CD8-positive, alpha-beta memory T cell (primary cell): ENCODE measurements around the gene CIB4. TPM values are rescaled to one million over a fixed set of nuclear protein-coding genes. Genes with fewer than 3 reads are reported as not detected.

Experiments
- CTCF ChIA-PET: fragments of 350-600 bp; sonication (Branson Sonifier 250); formaldehyde crosslinking; loops from one replicate; lab custom pipeline; 2021; ENCODE audit warnings: antibody characterized with exemption; lab: Charles Lee
- POLR2A ChIA-PET: fragments of 350-600 bp; sonication (Branson Sonifier 250); formaldehyde crosslinking; loops from one replicate; lab custom pipeline; 2021; ENCODE audit warnings: antibody characterized with exemption; lab: Charles Lee
- DNase-seq, 5 donors: peaks; one replicate each; pipeline versions ENCODE4 v3.0.0 to v3.0.0-alpha.2; 2020 to 2022; ENCODE audit warnings: mixed read lengths in 1 of 5
- H3K27ac ChIP-seq: one replicate; pipeline ENCODE4 v1.7.0; 2013; ENCODE audit warnings: low read depth, mild to moderate bottlenecking, low read length, moderate library complexity
- H3K27me3 ChIP-seq: 2 replicates; pipeline ENCODE4 v1.7.0; 2013; ENCODE audit warnings: low read length, mild to moderate bottlenecking; ENCODE audit not compliant: insufficient read depth, poor library complexity, severe bottlenecking
- H3K36me3 ChIP-seq: 2 replicates; pipeline ENCODE4 v1.7.0; 2013; ENCODE audit warnings: mild to moderate bottlenecking, low read length, moderate library complexity; ENCODE audit not compliant: insufficient read depth
- H3K4me1 ChIP-seq: 2 replicates; pipeline ENCODE4 v1.7.0; 2013; ENCODE audit warnings: mild to moderate bottlenecking, low read length, moderate library complexity; ENCODE audit not compliant: insufficient read depth
- H3K4me3 ChIP-seq: 2 replicates; pipeline ENCODE4 v1.7.0; 2013; ENCODE audit warnings: mild to moderate bottlenecking, low read length
- H3K9me3 ChIP-seq: 2 replicates; pipeline ENCODE4 v1.7.0; 2013; ENCODE audit warnings: mild to moderate bottlenecking, low read length
- H3K27ac Mint-ChIP-seq, 8 donors: one replicate each; pipeline ENCODE4 v1.8.0; 2020 to 2021; ENCODE audit warnings: mixed read lengths in 8 of 8, mild to moderate bottlenecking in 6 of 8, inconsistent platforms in 3 of 8, moderate library complexity in 3 of 8
- H3K27me3 Mint-ChIP-seq, 2 donors: one replicate each; pipeline ENCODE4 v1.8.0; 2020 to 2021; ENCODE audit warnings: mixed read lengths in 2 of 2, mild to moderate bottlenecking in 1 of 2, moderate library complexity in 1 of 2
- H3K36me3 Mint-ChIP-seq, 3 donors: one replicate each; pipeline ENCODE4 v1.8.0; 2020 to 2021; ENCODE audit warnings: mixed read lengths in 3 of 3, inconsistent platforms in 1 of 3, mild to moderate bottlenecking in 1 of 3
- H3K4me1 Mint-ChIP-seq, 3 donors: one replicate each; pipeline ENCODE4 v1.8.0; 2020 to 2021; ENCODE audit warnings: mixed read lengths in 3 of 3, inconsistent platforms in 1 of 3, mild to moderate bottlenecking in 1 of 3
- H3K4me3 Mint-ChIP-seq, 7 donors: one replicate each; pipeline ENCODE4 v1.8.0; 2020 to 2021; ENCODE audit warnings: mixed read lengths in 7 of 7, mild to moderate bottlenecking in 6 of 7, moderate library complexity in 4 of 7, inconsistent platforms in 2 of 7
- H3K9me3 Mint-ChIP-seq, 5 donors: one replicate each; pipeline ENCODE4 v1.8.0; 2020 to 2022; ENCODE audit warnings: mixed read lengths in 5 of 5, mild to moderate bottlenecking in 3 of 5, moderate library complexity in 2 of 5, inconsistent platforms in 1 of 5
- polyA plus RNA-seq: library from polyadenylated mRNA; unstranded; fragments of 300-500 nt; fragmentation: Illumina TruSeq; gene quantifications from one replicate; pipeline ENCODE4 v1.2.3, GENCODE V29; 2021
- total RNA-seq, 2 experiments: library from RNA; stranded (reverse); gene quantifications; one replicate each; pipeline ENCODE4 v1.2.3, GENCODE V29; 2021

The CIB4 gene
- total and polyA plus RNA-seq, 3 experiments from 2014 or later: not detected

- Mint-ChIP-seq H3K4me1 (no peaks in the 10 kb centered on the region), H3K4me3 (no peak overlapping the region), H3K27ac (no peak overlapping the region), H3K27me3 (peaks cover 5 to 18% of the 10 kb centered on the region in 2 donors), H3K36me3 (no peaks in the 10 kb centered on the region), H3K9me3 (no peaks in the 10 kb centered on the region)
- Histone ChIP-seq H3K4me1 (no peaks in the 10 kb centered on the region), H3K27me3 (no peaks in the 10 kb centered on the region), H3K4me3 (no peak overlapping the region), H3K27ac (no peak overlapping the region), H3K36me3 (no peaks in the 10 kb centered on the region), H3K9me3 (no peaks in the 10 kb centered on the region)
- ChIA-PET POLR2A (no interaction called here), CTCF (no interaction called here)
- no peak for DNase-seq
These were observed 103.2 kb downstream of the CIB4 start for GRCh38 chr2:26537826-26538475.

- no peaks in the 10 kb centered on the region for H3K36me3 Mint-ChIP-seq
- no peak overlapping the region for H3K27ac Mint-ChIP-seq
- no peak overlapping the region for H3K27ac ChIP-seq
- CTCF ChIA-PET: no interaction called here
- H3K36me3 ChIP-seq: no peaks in the 10 kb centered on the region
- no peaks in the 10 kb centered on the region for H3K9me3 ChIP-seq
- peaks cover 5 to 18% of the 10 kb centered on the region in 2 donors for H3K27me3 Mint-ChIP-seq
- H3K4me3 ChIP-seq: no peak overlapping the region
- no peaks in the 10 kb centered on the region for H3K9me3 Mint-ChIP-seq
- POLR2A ChIA-PET: no interaction called here
- H3K4me1 Mint-ChIP-seq: no peaks in the 10 kb centered on the region
- DNase-seq: no peak
- H3K27me3 ChIP-seq: no peaks in the 10 kb centered on the region
- no peaks in the 10 kb centered on the region for H3K4me1 ChIP-seq
- no peak overlapping the region for H3K4me3 Mint-ChIP-seq
These were observed 103.9 kb downstream of the CIB4 start for GRCh38 chr2:26537069-26537825.

DNA sequence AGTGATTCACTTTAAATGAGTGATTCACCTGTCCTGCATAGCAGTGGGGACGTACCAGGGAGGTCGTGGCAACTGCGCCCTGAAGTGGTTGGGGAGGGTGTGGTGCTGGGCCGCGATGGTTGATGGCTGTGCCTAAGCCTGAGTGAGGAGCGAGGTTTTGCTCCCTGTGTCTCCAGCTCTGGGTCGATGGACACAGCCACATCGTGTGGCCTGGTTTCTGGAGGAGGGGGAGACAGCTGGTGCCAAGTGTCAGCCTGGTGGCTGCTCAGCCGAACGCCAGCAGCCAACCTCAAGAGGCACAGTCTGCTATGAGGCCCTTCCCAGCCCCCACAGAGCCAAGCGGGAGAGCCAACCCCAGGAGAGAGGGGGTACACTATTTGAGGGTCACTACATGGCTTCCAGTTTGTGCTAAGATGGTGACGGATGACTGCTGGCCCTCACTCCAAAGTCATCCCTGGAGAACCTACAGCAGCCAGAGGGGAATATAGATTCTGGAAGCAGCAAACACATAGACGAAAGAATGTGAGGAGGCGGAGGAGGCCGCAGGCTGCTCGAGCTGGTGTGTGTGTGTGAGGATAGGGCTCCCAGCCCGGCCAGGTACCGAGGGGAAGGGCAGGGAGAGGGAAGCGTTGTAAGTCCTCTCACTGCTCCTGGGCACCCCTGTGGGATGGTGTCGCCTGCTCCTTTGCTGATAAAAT, 104.6 kb downstream of the CIB4 start:
- no peaks in the 10 kb centered on the region for H3K9me3 Mint-ChIP-seq
- Histone ChIP-seq H3K27ac (no peak overlapping the region), H3K27me3 (no peaks in the 10 kb centered on the region), H3K4me3 (no peak overlapping the region), H3K4me1 (no peaks in the 10 kb centered on the region), H3K9me3 (no peaks in the 10 kb centered on the region), H3K36me3 (no peaks in the 10 kb centered on the region)
- no peaks in the 10 kb centered on the region for H3K36me3 Mint-ChIP-seq
- no peak for DNase-seq
- no peak overlapping the region for H3K4me3 Mint-ChIP-seq
- no peaks in the 10 kb centered on the region for H3K4me1 Mint-ChIP-seq
- CTCF ChIA-PET: no interaction called here
- peaks cover 5 to 16% of the 10 kb centered on the region in 2 donors for H3K27me3 Mint-ChIP-seq
- POLR2A ChIA-PET: no interaction called here
- no peak overlapping the region for H3K27ac Mint-ChIP-seq

GRCh38 chr2:26535663-26536275, 105.4 kb downstream of the CIB4 start:
- POLR2A ChIA-PET: no interaction called here
- CTCF ChIA-PET: no interaction called here
- no peak overlapping the region for H3K4me3 Mint-ChIP-seq
- H3K36me3 Mint-ChIP-seq: no peaks in the 10 kb centered on the region
- H3K4me3 ChIP-seq: no peak overlapping the region
- H3K27ac Mint-ChIP-seq: peak overlapping the region in 1 of 8 donors; percentile 87
- no peaks in the 10 kb centered on the region for H3K9me3 ChIP-seq
- no peak for DNase-seq
- no peaks in the 10 kb centered on the region for H3K36me3 ChIP-seq
- H3K27ac ChIP-seq: no peak overlapping the region
- H3K9me3 Mint-ChIP-seq: no peaks in the 10 kb centered on the region
- no peaks in the 10 kb centered on the region for H3K4me1 Mint-ChIP-seq
- H3K4me1 ChIP-seq: no peaks in the 10 kb centered on the region
- H3K27me3 Mint-ChIP-seq: peaks cover 5 to 16% of the 10 kb centered on the region in 2 donors
- no peaks in the 10 kb centered on the region for H3K27me3 ChIP-seq

GRCh38 chr2:26534865-26535662, 106.1 kb downstream of the CIB4 start:
- Histone ChIP-seq H3K36me3 (no peaks in the 10 kb centered on the region), H3K27ac (no peak overlapping the region), H3K4me3 (no peak overlapping the region), H3K27me3 (no peaks in the 10 kb centered on the region), H3K9me3 (no peaks in the 10 kb centered on the region), H3K4me1 (no peaks in the 10 kb centered on the region)
- Mint-ChIP-seq H3K4me1 (no peaks in the 10 kb centered on the region), H3K4me3 (no peak overlapping the region), H3K36me3 (no peaks in the 10 kb centered on the region), H3K9me3 (no peaks in the 10 kb centered on the region), H3K27ac (peak overlapping the region in 1 of 8 donors; percentile 72), H3K27me3 (peaks cover 5 to 20% of the 10 kb centered on the region in 2 donors)
- DNase-seq: no peak
- ChIA-PET POLR2A (no interaction called here), CTCF (no interaction called here)

- no peaks in the 10 kb centered on the region for H3K4me1 ChIP-seq
- no peak overlapping the region for H3K27ac ChIP-seq
- Mint-ChIP-seq H3K9me3 (no peaks in the 10 kb centered on the region), H3K36me3 (no peaks in the 10 kb centered on the region), H3K27me3 (peaks cover 5 to 20% of the 10 kb centered on the region in 2 donors), H3K27ac (peak overlapping the region in 1 of 8 donors; percentile 72), H3K4me1 (no peaks in the 10 kb centered on the region), H3K4me3 (no peak overlapping the region)
- no peak for DNase-seq
- no peak overlapping the region for H3K4me3 ChIP-seq
- ChIA-PET CTCF (no interaction called here), POLR2A (no interaction called here)
- no peaks in the 10 kb centered on the region for H3K36me3 ChIP-seq
- no peaks in the 10 kb centered on the region for H3K9me3 ChIP-seq
- no peaks in the 10 kb centered on the region for H3K27me3 ChIP-seq
These were observed 106.9 kb downstream of the CIB4 start for GRCh38 chr2:26534098-26534864.

DNA sequence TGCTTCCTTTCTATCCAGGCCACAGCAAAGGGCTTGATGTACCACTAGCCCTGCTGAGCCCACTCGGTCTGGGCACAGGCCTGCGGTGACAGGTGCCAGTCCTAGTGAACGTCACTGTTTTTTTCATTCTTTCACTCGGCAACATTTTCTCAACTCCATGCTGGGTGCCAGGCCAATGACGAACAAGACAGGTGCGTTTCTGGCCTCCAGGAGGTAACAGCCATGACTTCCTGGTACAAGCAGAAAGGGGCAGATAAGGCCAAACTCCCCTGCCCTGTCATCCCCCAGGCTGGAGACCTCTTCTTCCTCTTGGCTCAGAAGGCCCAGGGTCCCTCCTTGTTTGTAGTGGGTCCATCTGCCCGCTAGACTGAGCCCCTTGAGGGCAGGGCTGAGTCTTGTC, 107.5 kb downstream of the CIB4 start:
- H3K27me3 Mint-ChIP-seq: peaks cover 2 to 23% of the 10 kb centered on the region in 2 donors
- Histone ChIP-seq H3K36me3 (no peaks in the 10 kb centered on the region), H3K9me3 (no peaks in the 10 kb centered on the region), H3K27me3 (no peaks in the 10 kb centered on the region), H3K27ac (no peak overlapping the region), H3K4me3 (no peak overlapping the region), H3K4me1 (no peaks in the 10 kb centered on the region)
- H3K4me3 Mint-ChIP-seq: no peak overlapping the region
- ChIA-PET CTCF (no interaction called here), POLR2A (no interaction called here)
- no peaks in the 10 kb centered on the region for H3K9me3 Mint-ChIP-seq
- H3K27ac Mint-ChIP-seq: no peak overlapping the region
- no peaks in the 10 kb centered on the region for H3K36me3 Mint-ChIP-seq
- no peaks in the 10 kb centered on the region for H3K4me1 Mint-ChIP-seq
- DNase-seq: no peak
